ENCODE results near the gene RAB5B. TPM values are rescaled to one million over a fixed set of nuclear protein-coding genes. Genes with fewer than 3 reads are reported as not detected.

RAB5B gene
- polyA plus RNA-seq, 2 donors = 78.2 to 88.8 TPM

GRCh38 chr12:56028511-56029165 lies 54.8 kb downstream of the RAB5B start:
- 46 to 72% methylated on average over 4 to 5 of the region's 5 CpGs for WGBS, 2 donors
- Histone ChIP-seq H3K9me3 (ENCODE audit: control insufficient read depth in 2 of 2, insufficient read depth in 1 of 2, low read depth in 1 of 2, low read length in 1 of 2) (no peaks in the 10 kb centered on the region), H3K36me3 (ENCODE audit: control insufficient read depth in 2 of 2, insufficient read depth in 2 of 2, low read length in 1 of 2) (peaks cover 6 to 15% of the 10 kb centered on the region in 2 donors), H3K4me3 (ENCODE audit: low read depth in 1 of 2, low read length in 2 of 2) (no peak overlapping the region), H3K27ac (ENCODE audit: low read depth in 2 of 2, low read length in 1 of 2) (peak overlapping the region; percentile 76 to 88), H3K27me3 (ENCODE audit: control insufficient read depth in 1 of 2, insufficient read depth in 2 of 2, low read length in 2 of 2) (no peaks in the 10 kb centered on the region), H3K4me1 (ENCODE audit: control insufficient read depth in 2 of 2, insufficient read depth in 2 of 2, low read length in 1 of 2) (no peaks in the 10 kb centered on the region)

DNA sequence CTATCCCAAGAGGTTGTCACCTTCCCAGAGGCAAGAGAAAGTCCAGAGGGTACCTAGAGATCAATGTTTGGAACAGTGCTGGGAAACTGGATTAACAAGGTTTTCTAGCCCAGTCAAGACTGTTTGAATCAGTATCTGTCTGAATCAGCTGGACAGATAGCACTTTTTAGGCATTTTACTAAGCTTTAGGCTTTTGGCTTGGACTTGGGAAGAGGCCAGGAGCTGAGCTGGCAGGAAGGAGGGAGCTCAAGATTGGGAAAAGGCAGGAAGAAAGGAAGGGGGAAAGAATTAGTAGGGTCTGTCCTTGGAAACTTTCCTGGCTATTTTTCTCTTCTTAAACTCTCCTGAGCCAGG lies 55.3 kb downstream of the RAB5B start:
- peaks cover 6 to 15% of the 10 kb centered on the region in 2 donors for H3K36me3 ChIP-seq (ENCODE audit: control insufficient read depth in 2 of 2, insufficient read depth in 2 of 2, low read length in 1 of 2)

GRCh38 chr12:56029666-56030293 lies 55.9 kb downstream of the RAB5B start:
- Histone ChIP-seq H3K27me3 (ENCODE audit: control insufficient read depth in 1 of 2, insufficient read depth in 2 of 2, low read length in 2 of 2) (no peaks in the 10 kb centered on the region), H3K4me1 (ENCODE audit: control insufficient read depth in 2 of 2, insufficient read depth in 2 of 2, low read length in 1 of 2) (no peaks in the 10 kb centered on the region), H3K36me3 (ENCODE audit: control insufficient read depth in 2 of 2, insufficient read depth in 2 of 2, low read length in 1 of 2) (peaks cover 6 to 19% of the 10 kb centered on the region in 2 donors), H3K27ac (ENCODE audit: low read depth in 2 of 2, low read length in 1 of 2) (peak overlapping the region in 1 of 2 donors; percentile 76), H3K4me3 (ENCODE audit: low read depth in 1 of 2, low read length in 2 of 2) (no peak overlapping the region), H3K9me3 (ENCODE audit: control insufficient read depth in 2 of 2, insufficient read depth in 1 of 2, low read depth in 1 of 2, low read length in 1 of 2) (no peaks in the 10 kb centered on the region)
- WGBS, 2 donors = 82 to 83% methylated on average over 6 of the region's 6 CpGs

More for the DNA sequence above, 55.3 kb downstream of the RAB5B start:
- H3K27me3 ChIP-seq (ENCODE audit: control insufficient read depth in 1 of 2, insufficient read depth in 2 of 2, low read length in 2 of 2) = no peaks in the 10 kb centered on the region
- no peaks in the 10 kb centered on the region for H3K9me3 ChIP-seq (ENCODE audit: control insufficient read depth in 2 of 2, insufficient read depth in 1 of 2, low read depth in 1 of 2, low read length in 1 of 2)
- H3K4me1 ChIP-seq (ENCODE audit: control insufficient read depth in 2 of 2, insufficient read depth in 2 of 2, low read length in 1 of 2) = no peaks in the 10 kb centered on the region
- no peak overlapping the region for H3K4me3 ChIP-seq (ENCODE audit: low read depth in 1 of 2, low read length in 2 of 2)
- H3K27ac ChIP-seq (ENCODE audit: low read depth in 2 of 2, low read length in 1 of 2) = peak overlapping the region; percentile 76 to 88

GRCh38 chr12:56031987-56032386 lies 58.1 kb downstream of the RAB5B start:
- Histone ChIP-seq H3K27me3 (ENCODE audit: control insufficient read depth in 1 of 2, insufficient read depth in 2 of 2, low read length in 2 of 2) (no peaks in the 10 kb centered on the region), H3K27ac (ENCODE audit: low read depth in 2 of 2, low read length in 1 of 2) (no peak overlapping the region), H3K9me3 (ENCODE audit: control insufficient read depth in 2 of 2, insufficient read depth in 1 of 2, low read depth in 1 of 2, low read length in 1 of 2) (no peaks in the 10 kb centered on the region), H3K4me3 (ENCODE audit: low read depth in 1 of 2, low read length in 2 of 2) (no peak overlapping the region), H3K36me3 (ENCODE audit: control insufficient read depth in 2 of 2, insufficient read depth in 2 of 2, low read length in 1 of 2) (peaks cover 10 to 20% of the 10 kb centered on the region in 2 donors), H3K4me1 (ENCODE audit: control insufficient read depth in 2 of 2, insufficient read depth in 2 of 2, low read length in 1 of 2) (no peaks in the 10 kb centered on the region)
- 88% methylated on average over 1 of the region's 1 CpG for WGBS, 2 donors

- Histone ChIP-seq H3K9me3 (ENCODE audit: control insufficient read depth in 2 of 2, insufficient read depth in 1 of 2, low read depth in 1 of 2, low read length in 1 of 2) (no peaks in the 10 kb centered on the region), H3K36me3 (ENCODE audit: control insufficient read depth in 2 of 2, insufficient read depth in 2 of 2, low read length in 1 of 2) (peaks cover 10 to 16% of the 10 kb centered on the region in 2 donors), H3K27ac (ENCODE audit: low read depth in 2 of 2, low read length in 1 of 2) (no peak overlapping the region), H3K4me1 (ENCODE audit: control insufficient read depth in 2 of 2, insufficient read depth in 2 of 2, low read length in 1 of 2) (no peaks in the 10 kb centered on the region), H3K4me3 (ENCODE audit: low read depth in 1 of 2, low read length in 2 of 2) (no peak overlapping the region), H3K27me3 (ENCODE audit: control insufficient read depth in 1 of 2, insufficient read depth in 2 of 2, low read length in 2 of 2) (no peaks in the 10 kb centered on the region)
- 78 to 85% methylated on average over 21 of the region's 21 CpGs for WGBS, 2 donors
These were observed 60.9 kb downstream of the RAB5B start for GRCh38 chr12:56034586-56035332.

DNA sequence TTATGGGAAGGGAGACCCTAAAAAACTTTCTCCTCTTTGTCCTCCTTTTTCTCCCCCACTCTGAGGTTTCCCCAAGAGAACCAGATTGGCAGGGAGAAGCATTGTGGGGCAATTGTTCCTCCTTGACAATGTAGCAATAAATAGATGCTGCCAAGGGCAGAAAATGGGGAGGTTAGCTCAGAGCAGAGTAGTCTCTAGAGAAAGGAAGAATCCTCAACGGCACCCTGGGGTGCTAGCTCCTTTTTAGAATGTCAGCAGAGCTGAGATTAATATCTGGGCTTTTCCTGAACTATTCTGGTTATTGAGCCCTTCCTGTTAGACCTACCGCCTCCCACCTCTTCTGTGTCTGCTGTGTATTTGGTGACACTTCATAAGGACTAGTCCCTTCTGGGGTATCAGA lies 63.3 kb downstream of the RAB5B start:
- H3K4me1 ChIP-seq (ENCODE audit: control insufficient read depth in 2 of 2, insufficient read depth in 2 of 2, low read length in 1 of 2) = no peaks in the 10 kb centered on the region
- H3K27ac ChIP-seq (ENCODE audit: low read depth in 2 of 2, low read length in 1 of 2) = no peak overlapping the region
- no peak overlapping the region for H3K4me3 ChIP-seq (ENCODE audit: low read depth in 1 of 2, low read length in 2 of 2)
- H3K27me3 ChIP-seq (ENCODE audit: control insufficient read depth in 1 of 2, insufficient read depth in 2 of 2, low read length in 2 of 2) = no peaks in the 10 kb centered on the region
- H3K9me3 ChIP-seq (ENCODE audit: control insufficient read depth in 2 of 2, insufficient read depth in 1 of 2, low read depth in 1 of 2, low read length in 1 of 2) = no peaks in the 10 kb centered on the region
- WGBS, 2 donors = 62 to 76% methylated on average over 2 of the region's 2 CpGs
- peaks cover 10 to 14% of the 10 kb centered on the region in 2 donors for H3K36me3 ChIP-seq (ENCODE audit: control insufficient read depth in 2 of 2, insufficient read depth in 2 of 2, low read length in 1 of 2)

DNA sequence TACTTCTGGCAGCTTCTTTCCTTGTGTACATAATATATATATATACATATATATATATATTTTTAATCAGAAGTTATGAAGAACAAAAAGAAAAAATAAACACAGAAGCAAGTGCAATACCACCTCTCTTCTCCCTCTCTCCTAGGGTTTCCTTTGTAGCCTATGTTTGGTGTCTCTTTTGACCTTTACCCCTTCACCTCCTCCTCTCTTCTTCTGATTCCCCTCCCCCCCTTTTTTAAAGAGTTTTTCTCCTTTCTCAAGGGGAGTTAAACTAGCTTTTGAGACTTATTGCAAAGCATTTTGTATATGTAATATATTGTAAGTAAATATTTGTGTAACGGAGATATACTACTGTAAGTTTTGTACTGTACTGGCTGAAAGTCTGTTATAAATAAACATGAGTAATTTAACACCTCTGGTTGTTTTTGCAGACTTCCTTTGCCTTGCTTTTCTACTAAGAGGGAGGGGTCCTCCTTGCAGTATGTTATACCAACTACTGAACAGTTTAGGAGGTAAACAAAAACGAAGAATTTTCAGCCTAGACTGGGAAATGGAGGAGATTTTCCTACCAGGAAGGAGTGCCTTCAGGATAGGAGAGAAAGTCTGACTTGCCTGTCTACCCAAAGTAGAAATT lies 64.3 kb downstream of the RAB5B start:
- H3K36me3 ChIP-seq (ENCODE audit: control insufficient read depth in 2 of 2, insufficient read depth in 2 of 2, low read length in 1 of 2) = peaks cover 3 to 9% of the 10 kb centered on the region in 2 donors
- 60 to 63% methylated on average over 2 of the region's 2 CpGs for WGBS, 2 donors

GRCh38 chr12:56040151-56040550 lies 66.3 kb downstream of the RAB5B start:
- no peaks in the 10 kb centered on the region for H3K9me3 ChIP-seq (ENCODE audit: control insufficient read depth in 2 of 2, insufficient read depth in 1 of 2, low read depth in 1 of 2, low read length in 1 of 2)
- 95 to 100% methylated on average over 1 of the region's 1 CpG for WGBS, 2 donors
- H3K4me3 ChIP-seq (ENCODE audit: low read depth in 1 of 2, low read length in 2 of 2) = no peak overlapping the region
- no peaks in the 10 kb centered on the region for H3K27me3 ChIP-seq (ENCODE audit: control insufficient read depth in 1 of 2, insufficient read depth in 2 of 2, low read length in 2 of 2)
- H3K4me1 ChIP-seq (ENCODE audit: control insufficient read depth in 2 of 2, insufficient read depth in 2 of 2, low read length in 1 of 2) = peaks cover 0 to 2% of the 10 kb centered on the region in 2 donors
- peaks cover 6% of the 10 kb centered on the region in 2 donors for H3K36me3 ChIP-seq (ENCODE audit: control insufficient read depth in 2 of 2, insufficient read depth in 2 of 2, low read length in 1 of 2)
- H3K27ac ChIP-seq (ENCODE audit: low read depth in 2 of 2, low read length in 1 of 2) = no peak overlapping the region

More for the DNA sequence above, 64.3 kb downstream of the RAB5B start:
- H3K27me3 ChIP-seq (ENCODE audit: control insufficient read depth in 1 of 2, insufficient read depth in 2 of 2, low read length in 2 of 2) = no peaks in the 10 kb centered on the region
- H3K4me1 ChIP-seq (ENCODE audit: control insufficient read depth in 2 of 2, insufficient read depth in 2 of 2, low read length in 1 of 2) = no peaks in the 10 kb centered on the region
- no peak overlapping the region for H3K4me3 ChIP-seq (ENCODE audit: low read depth in 1 of 2, low read length in 2 of 2)
- no peak overlapping the region for H3K27ac ChIP-seq (ENCODE audit: low read depth in 2 of 2, low read length in 1 of 2)
- no peaks in the 10 kb centered on the region for H3K9me3 ChIP-seq (ENCODE audit: control insufficient read depth in 2 of 2, insufficient read depth in 1 of 2, low read depth in 1 of 2, low read length in 1 of 2)

DNA sequence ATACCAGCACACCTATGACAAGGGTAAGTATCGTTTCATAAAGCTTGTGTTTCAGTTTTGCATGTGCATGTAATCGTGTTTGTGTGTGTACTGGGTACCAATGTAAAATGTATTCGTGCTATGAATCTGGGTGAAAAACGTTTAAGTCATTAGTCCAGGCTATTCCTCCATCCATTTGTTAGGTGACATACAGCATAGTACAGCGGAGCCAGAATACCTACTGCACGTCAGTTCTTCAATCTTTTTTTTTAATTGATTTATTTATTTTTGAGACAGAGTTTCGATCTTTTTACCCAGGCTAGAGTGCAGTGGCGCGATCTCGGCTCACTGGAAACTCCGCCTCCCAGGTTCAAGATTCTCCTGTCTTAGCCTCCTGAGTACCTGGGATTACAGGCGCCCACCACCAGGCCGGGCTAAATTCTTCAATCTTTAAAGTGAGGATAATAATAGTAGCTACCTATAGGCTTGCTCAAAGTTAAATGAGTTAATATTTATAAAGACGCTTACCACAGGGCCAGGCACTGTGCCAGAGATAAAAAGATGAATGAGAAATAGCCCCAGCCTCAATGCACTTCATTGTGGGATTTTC lies 67.2 kb downstream of the RAB5B start:
- peak overlapping the region; percentile 19 to 93 for H3K4me3 ChIP-seq (ENCODE audit: low read depth in 1 of 2, low read length in 2 of 2)
- no peaks in the 10 kb centered on the region for H3K9me3 ChIP-seq (ENCODE audit: control insufficient read depth in 2 of 2, insufficient read depth in 1 of 2, low read depth in 1 of 2, low read length in 1 of 2)
- H3K27ac ChIP-seq (ENCODE audit: low read depth in 2 of 2, low read length in 1 of 2) = peak overlapping the region; percentile 79 to 94
- peaks cover 0 to 2% of the 10 kb centered on the region in 2 donors for H3K4me1 ChIP-seq (ENCODE audit: control insufficient read depth in 2 of 2, insufficient read depth in 2 of 2, low read length in 1 of 2)
- 50 to 56% methylated on average over 14 of the region's 14 CpGs for whole genome bisulfite sequencing, 2 donors
- H3K27me3 ChIP-seq (ENCODE audit: control insufficient read depth in 1 of 2, insufficient read depth in 2 of 2, low read length in 2 of 2) = no peaks in the 10 kb centered on the region
- peaks cover 5 to 6% of the 10 kb centered on the region in 2 donors for H3K36me3 ChIP-seq (ENCODE audit: control insufficient read depth in 2 of 2, insufficient read depth in 2 of 2, low read length in 1 of 2)

All from esophagus (tissue), 2 donors.